Globus pallidus (tissue), 1 donor: ENCODE results near the gene TAB2.
"Not testable (repeated sequence)": the region's sequence is repeated elsewhere in the genome, so short reads cannot be mapped to it uniquely, and the experiment has no call there.

Source experiments
- DNase-seq: peaks from one replicate; pipeline ENCODE4 v3.0.0-alpha.2; 2015; ENCODE audit warnings: low spot score

Gene TAB2

GRCh38 chr6:149333266-149333620 is 15.7 kb downstream of the TAB2 start:
- no peak for DNase-seq

GRCh38 chr6:149334201-149334600 is 16.7 kb downstream of the TAB2 start:
- no peak for DNase-seq

GRCh38 chr6:149334682-149335160 is 17.2 kb downstream of the TAB2 start:
- DNase-seq = no peak

- no peak for DNase-seq
Observed at GRCh38 chr6:149335924-149336608, 18.6 kb downstream of the TAB2 start.

GRCh38 chr6:149336609-149336928 is 19.1 kb downstream of the TAB2 start:
- DNase-seq = no peak

GRCh38 chr6:149337320-149337719 is 19.8 kb downstream of the TAB2 start:
- DNase-seq = no peak

- DNase-seq = no peak
Observed at GRCh38 chr6:149340200-149340599, 22.7 kb downstream of the TAB2 start.

GRCh38 chr6:149342525-149342924 is 25.0 kb downstream of the TAB2 start:
- DNase-seq = no peak

GRCh38 chr6:149343501-149343900 is 26.0 kb downstream of the TAB2 start:
- no peak for DNase-seq

- no peak for DNase-seq
Observed at GRCh38 chr6:149346078-149346477, 28.6 kb downstream of the TAB2 start.

- no peak for DNase-seq
Observed at GRCh38 chr6:149347067-149347466, 29.6 kb downstream of the TAB2 start.

- DNase-seq = not testable (repeated sequence)
Observed at GRCh38 chr6:149349279-149349678, 31.8 kb downstream of the TAB2 start.

- no peak for DNase-seq
Observed at GRCh38 chr6:149354009-149354408, 36.5 kb downstream of the TAB2 start.

GRCh38 chr6:149356081-149356750 is 38.7 kb downstream of the TAB2 start:
- DNase-seq = no peak

- DNase-seq = no peak
Observed at GRCh38 chr6:149357726-149358538, 40.4 kb downstream of the TAB2 start.

GRCh38 chr6:149359440-149359839 is 41.9 kb downstream of the TAB2 start:
- no peak for DNase-seq

- no peak for DNase-seq
Observed at GRCh38 chr6:149360536-149360935, 43.0 kb downstream of the TAB2 start.

- DNase-seq = no peak
Observed at GRCh38 chr6:149362289-149362688, 44.8 kb downstream of the TAB2 start.

GRCh38 chr6:149363154-149363553 is 45.6 kb downstream of the TAB2 start:
- DNase-seq = no peak

- DNase-seq = no peak
Observed at GRCh38 chr6:149364557-149364956, 47.0 kb downstream of the TAB2 start.

- no peak for DNase-seq
Observed at GRCh38 chr6:149365197-149365596, 47.7 kb downstream of the TAB2 start.

GRCh38 chr6:149366267-149366921 is 48.9 kb downstream of the TAB2 start:
- no peak for DNase-seq

- DNase-seq = no peak
Observed at GRCh38 chr6:149368065-149368464, 50.6 kb downstream of the TAB2 start.
